H1 (cell line): ENCODE measurements around the gene ARHGAP26. TPM values are rescaled to one million over a fixed set of nuclear protein-coding genes. Genes with fewer than 3 reads are reported as not detected.

Experiments used
- CTCF ChIA-PET: fragments of 300-600 bp; sonication (Branson Sonifier 250); formaldehyde crosslinking; loops from one replicate; lab custom pipeline; 2021; ENCODE audit not compliant: partially characterized antibody; lab: Charles Lee
- POLR2A ChIA-PET: fragments of 300-600 bp; sonication (Branson Sonifier 250); formaldehyde crosslinking; loops from one replicate; lab custom pipeline; 2021; ENCODE audit warnings: inconsistent platforms; ENCODE audit not compliant: partially characterized antibody; lab: Charles Lee
- DNase-seq, 2 experiments: peaks; one replicate each; pipeline versions ENCODE4 v3.0.0 to v3.0.0-alpha.2; 2010 to 2022; ENCODE audit warnings: low spot score in 2 of 2, low read depth in 1 of 2, mixed read lengths in 1 of 2
- FAIRE-seq: peaks from 2 replicates; lab custom pipeline; 2011; peaks lifted over from hg19 to GRCh38; lab: Jason Lieb, UNC
- H2AFZ ChIP-seq: 2 replicates; pipeline ENCODE4 v1.8.1; 2012; ENCODE audit warnings: low read length, inconsistent platforms
- H2AK5ac ChIP-seq: 2 replicates; pipeline ENCODE4 v1.6.1; 2013; ENCODE audit warnings: low read depth, low read length
- H2BK120ac ChIP-seq: replicated peaks from 2 replicates; pipeline ENCODE3; 2013; ENCODE audit warnings: low read depth, low read length, inconsistent platforms
- H2BK12ac ChIP-seq: 2 replicates; pipeline ENCODE4 v1.6.1; 2013; ENCODE audit warnings: low read depth, low read length
- H2BK15ac ChIP-seq: 2 replicates; pipeline ENCODE4 v1.6.1; 2013; ENCODE audit warnings: low read length
- H2BK20ac ChIP-seq: 2 replicates; pipeline ENCODE4 v1.6.1; 2013; ENCODE audit warnings: low read length
- H2BK5ac ChIP-seq: 2 replicates; pipeline ENCODE4 v1.6.1; 2013; ENCODE audit warnings: low read depth, low read length
- H3K14ac ChIP-seq: 2 replicates; pipeline ENCODE4 v1.6.1; 2013; ENCODE audit warnings: inconsistent platforms; ENCODE audit not compliant: insufficient read length
- H3K18ac ChIP-seq: 2 replicates; pipeline ENCODE4 v1.6.1; 2013; ENCODE audit warnings: low read length; ENCODE audit errors: extremely low read depth
- H3K23ac ChIP-seq: 2 replicates; pipeline ENCODE4 v1.6.1; 2013; ENCODE audit warnings: inconsistent platforms; ENCODE audit not compliant: insufficient read length
- H3K23me2 ChIP-seq: 2 replicates; pipeline ENCODE4 v1.6.1; 2013; ENCODE audit warnings: low read depth, low read length
- H3K27ac ChIP-seq: 2 replicates; pipeline ENCODE4 v1.6.1; 2011; ENCODE audit warnings: low read depth, low read length, inconsistent platforms
- H3K27me3 ChIP-seq, 4 experiments: replicated peaks in 1 of 4; 1 replicate in 1 of 4; 2 replicates in 3 of 4; pipeline versions ENCODE4 v1.6.1 to v1.8.1; 2011 to 2013; ENCODE audit warnings: low read length in 3 of 4, mild to moderate bottlenecking in 3 of 4, inconsistent platforms in 2 of 4, mixed read lengths in 2 of 4, moderate library complexity in 1 of 4; ENCODE audit not compliant: control insufficient read depth in 3 of 4, insufficient read depth in 3 of 4; ENCODE audit errors: extremely low read depth in 1 of 4
- H3K36me3 ChIP-seq, 4 experiments: 2 replicates each; pipeline versions ENCODE4 v1.6.1 to v1.8.1; 2011 to 2013; ENCODE audit warnings: mild to moderate bottlenecking in 4 of 4, low read length in 3 of 4, moderate library complexity in 2 of 4, control low read depth in 1 of 4, inconsistent platforms in 1 of 4; ENCODE audit not compliant: insufficient read depth in 4 of 4, control insufficient read depth in 2 of 4
- H3K4ac ChIP-seq: replicated peaks from 2 replicates; pipeline ENCODE3; 2013; ENCODE audit warnings: low read length, low read depth, mixed read lengths, inconsistent platforms; ENCODE audit not compliant: insufficient read length
- H3K4me1 ChIP-seq, 4 experiments: replicated peaks in 1 of 4; 1 replicate in 1 of 4; 2 replicates in 3 of 4; pipeline versions ENCODE4 v1.6.1 to v1.8.1; 2011 to 2013; ENCODE audit warnings: low read length in 3 of 4, inconsistent platforms in 2 of 4, mixed read lengths in 1 of 4; ENCODE audit not compliant: insufficient read depth in 4 of 4, control insufficient read depth in 3 of 4
- H3K4me2 ChIP-seq, 2 experiments: 2 replicates each; pipeline versions ENCODE4 v1.6.1 to v1.8.1; 2011 to 2013; ENCODE audit warnings: low read depth in 2 of 2, low read length in 2 of 2, control low read depth in 1 of 2, inconsistent platforms in 1 of 2, mild to moderate bottlenecking in 1 of 2; ENCODE audit not compliant: insufficient read depth in 1 of 2
- H3K4me3 ChIP-seq, 4 experiments: fragments of 200-600, 300-600 bp in 1 of 4; sonication (generic), shearing (Covaris generic), sonication (Bioruptor Twin) in 1 of 4; 2 replicates each; pipeline versions ENCODE4 v1.5.1 to v1.8.1; 2011 to 2016; ENCODE audit warnings: low read length in 4 of 4, low read depth in 3 of 4, control low read depth in 2 of 4, inconsistent platforms in 2 of 4, mild to moderate bottlenecking in 2 of 4, mixed read lengths in 1 of 4, moderate library complexity in 1 of 4; ENCODE audit not compliant: insufficient read depth in 2 of 4; ENCODE audit errors: extremely low read depth in 1 of 4
- H3K56ac ChIP-seq: replicated peaks from 2 replicates; pipeline ENCODE3; 2013; ENCODE audit warnings: low read depth, mild to moderate bottlenecking, mixed read lengths, low read length, inconsistent platforms; ENCODE audit not compliant: insufficient read length
- H3K79me1 ChIP-seq: 2 replicates; pipeline ENCODE4 v1.6.1; 2013; ENCODE audit warnings: low read depth, low read length, control low read depth
- H3K79me2 ChIP-seq, 2 experiments: 2 replicates each; pipeline versions ENCODE4 v1.6.1 to v1.8.1; 2012 to 2013; ENCODE audit warnings: low read length in 2 of 2, mild to moderate bottlenecking in 2 of 2, inconsistent platforms in 1 of 2; ENCODE audit not compliant: insufficient read depth in 2 of 2, control insufficient read depth in 1 of 2
- H3K9ac ChIP-seq, 4 experiments: replicated peaks in 1 of 4; 1 replicate in 1 of 4; 2 replicates in 3 of 4; pipeline versions ENCODE4 v1.6.1 to v1.8.1; 2011 to 2013; ENCODE audit warnings: low read depth in 3 of 4, low read length in 3 of 4, control low read depth in 2 of 4, mild to moderate bottlenecking in 2 of 4, moderate library complexity in 2 of 4, inconsistent platforms in 1 of 4; ENCODE audit errors: extremely low read depth in 1 of 4
- H3K9me3 ChIP-seq, 2 experiments: 2 replicates each; pipeline versions ENCODE4 v1.6.1 to v1.8.1; 2012 to 2013; ENCODE audit warnings: mild to moderate bottlenecking in 2 of 2, moderate library complexity in 2 of 2, control low read depth in 1 of 2, inconsistent platforms in 1 of 2, low read depth in 1 of 2, low read length in 1 of 2, mixed read lengths in 1 of 2; ENCODE audit not compliant: insufficient read depth in 2 of 2
- H4K20me1 ChIP-seq, 2 experiments: replicated peaks in 1 of 2; 2 replicates each; pipeline versions ENCODE3 to v1.8.1; 2011 to 2013; ENCODE audit warnings: inconsistent platforms in 2 of 2, low read length in 2 of 2, mild to moderate bottlenecking in 1 of 2; ENCODE audit not compliant: insufficient read depth in 2 of 2, control insufficient read depth in 1 of 2
- H4K5ac ChIP-seq: 2 replicates; pipeline ENCODE4 v1.6.1; 2013; ENCODE audit warnings: low read length, low read depth, mixed read lengths, inconsistent platforms; ENCODE audit not compliant: insufficient read length
- H4K8ac ChIP-seq: 2 replicates; pipeline ENCODE4 v1.8.0; 2013; ENCODE audit warnings: mild to moderate bottlenecking, moderate library complexity, low read length, inconsistent platforms; ENCODE audit not compliant: insufficient read depth; ENCODE audit errors: extremely low read depth
- H4K91ac ChIP-seq: replicated peaks from 2 replicates; pipeline ENCODE3; 2013; ENCODE audit warnings: low read length, mixed read lengths, inconsistent platforms; ENCODE audit not compliant: insufficient read length
- EP300 ChIP-seq, 2 experiments: IDR thresholded peaks; 1 replicate in 1 of 2; 2 replicates in 1 of 2; pipeline ENCODE4 v1.6.1; 2011 to 2012; ENCODE audit warnings: low read depth in 2 of 2, low read length in 2 of 2, mild to moderate bottlenecking in 2 of 2, borderline replicate concordance in 1 of 2, inconsistent platforms in 1 of 2, moderate library complexity in 1 of 2
- HDAC2 ChIP-seq, 2 experiments: fragments of 300-600 bp in 1 of 2; sonication (generic) in 1 of 2; IDR thresholded peaks; 2 replicates each; pipeline ENCODE4 v1.6.1; 2011 to 2012; ENCODE audit warnings: low read depth in 2 of 2, low read length in 2 of 2, mild to moderate bottlenecking in 2 of 2, moderate library complexity in 2 of 2, borderline replicate concordance in 1 of 2, inconsistent platforms in 1 of 2
- WGBS, 2 experiments: shearing (Covaris generic) in 1 of 2; methylation state at CpG; one replicate each; pipeline versions ENCODE4 v1.1.6 to v1.1.7; 2013 to 2015; ENCODE audit warnings: low lambda C conversion rate in 2 of 2, mixed read lengths in 2 of 2, inconsistent platforms in 1 of 2, low coverage in 1 of 2, missing lambda C conversion rate in 1 of 2; ENCODE audit not compliant: insufficient replicate concordance in 2 of 2, insufficient coverage in 1 of 2, insufficient read length in 1 of 2; ENCODE audit errors: extremely low coverage in 1 of 2, missing lambda C conversion rate in 1 of 2; 5-methylcytosine and 5-hydroxymethylcytosine counted together
- polyA plus RNA-seq, 7 experiments: library from polyadenylated mRNA; depleted of rRNA in 3 of 7; stranded (reverse) in 5 of 7; unstranded in 2 of 7; fragments of >200 nt in 5 of 7; fragments of 200-250 nt in 2 of 7; gene quantifications; 1 replicate in 5 of 7; 2 replicates in 1 of 7; 4 replicates in 1 of 7; pipeline versions ENCODE4 v1.2.1 to v1.2.3, GENCODE V29; 2011 to 2013; ENCODE audit warnings: missing spikeins in 2 of 7, mixed read lengths in 2 of 7
- total RNA-seq: library from RNA; stranded (reverse); fragmentation: NEBNext Ultra II Directional; extraction: Animal tissue kit (Norgen Biotek cat#: 25700); gene quantifications from 2 replicates; pipeline ENCODE4 v1.2.1, GENCODE V29; 2021

The ARHGAP26 gene
- total and polyA plus RNA-seq, 2 of the 8 experiments (the other 6 are each of a cell fraction or from before 2014, with no cell fraction given): 7.1 to 24.8 TPM

GRCh38 chr5:143041461-143041860 is 271.3 kb downstream of the ARHGAP26 start:
- H2AFZ ChIP-seq: no peak overlapping the region
- no peak overlapping the region for H3K4me2 ChIP-seq
- CTCF ChIA-PET: interaction anchor here (0.9 kb wide), 1 partner anchor 8 kb away, joined by 3 read pairs; no protein-coding TSS in a partner anchor

More at GRCh38 chr5:143041461-143041860, 271.3 kb downstream of the ARHGAP26 start:
- H3K4me3 ChIP-seq: no peak overlapping the region
- H2BK120ac ChIP-seq: no peak overlapping the region
- H3K23me2 ChIP-seq: no peaks in the 10 kb centered on the region
- H3K18ac ChIP-seq: no peak overlapping the region
- no peak overlapping the region for H3K27ac ChIP-seq
- H4K91ac ChIP-seq: no peak overlapping the region
- no peak for DNase-seq
- no peaks in the 10 kb centered on the region for H3K9me3 ChIP-seq
- no peak overlapping the region for H2BK20ac ChIP-seq
- 96% methylated on average over 6 of the region's 7 CpGs; no CpG with 5 or more reads in 1 of the 2 experiments for WGBS, 2 experiments
- H2BK5ac ChIP-seq: no peak overlapping the region
- H3K79me1 ChIP-seq: no peaks in the 10 kb centered on the region
- POLR2A ChIA-PET: no interaction called here
- H2BK15ac ChIP-seq: no peak overlapping the region
- H3K4me1 ChIP-seq: peaks cover 0 to 11% (median 4%) of the 10 kb centered on the region in 4 experiments; a peak in 4 of 7 replicates
- H4K5ac ChIP-seq: no peak overlapping the region
- TF ChIP-seq HDAC2 (IDR thresholded peaks at IDR 0.05; ENCODE audit: borderline replicate concordance in 1 of 2, low read depth in 2 of 2, low read length in 2 of 2): no peak
- TF ChIP-seq EP300 (IDR thresholded peaks at IDR 0.05; ENCODE audit: borderline replicate concordance in 1 of 2, low read depth in 2 of 2, low read length in 2 of 2): no peak
- H3K9ac ChIP-seq: no peak overlapping the region
- H3K27me3 ChIP-seq: no peaks in the 10 kb centered on the region
- no peaks in the 10 kb centered on the region for H4K20me1 ChIP-seq
- H3K79me2 ChIP-seq: no peaks in the 10 kb centered on the region
- no peak overlapping the region for H3K23ac ChIP-seq
- peaks cover 0 to 10% (median 0%) of the 10 kb centered on the region in 4 experiments; a peak in 2 of 8 replicates for H3K36me3 ChIP-seq
- H2BK12ac ChIP-seq: no peak overlapping the region
- no peak overlapping the region for H3K56ac ChIP-seq
- H3K4ac ChIP-seq: no peak overlapping the region
- H4K8ac ChIP-seq: no peak overlapping the region
- H2AK5ac ChIP-seq: no peak overlapping the region
- no peak overlapping the region for H3K14ac ChIP-seq
- FAIRE-seq: no peak
